Testis (tissue), 2 donors: ENCODE results near the gene PTCH2.

Experiments
- POLR2A ChIP-seq: fragments of 450-650 bp; IDR thresholded peaks from one replicate; pipeline ENCODE4 v1.6.1; 2017; ENCODE audit warnings: antibody characterized with exemption, mild to moderate bottlenecking, moderate library complexity
- TF ChIP-seq, protein P1 (sequence below), 3 experiments: fragments of 450-650 bp in 2 of 3; fragments of 200-600 bp in 1 of 3; sonication (generic) in 1 of 3; IDR thresholded peaks; one replicate each; pipeline ENCODE4 v1.5.1; 2016 to 2019; ENCODE audit warnings: antibody characterized with exemption in 3 of 3, mild to moderate bottlenecking in 2 of 3, moderate library complexity in 1 of 3

DNA sequence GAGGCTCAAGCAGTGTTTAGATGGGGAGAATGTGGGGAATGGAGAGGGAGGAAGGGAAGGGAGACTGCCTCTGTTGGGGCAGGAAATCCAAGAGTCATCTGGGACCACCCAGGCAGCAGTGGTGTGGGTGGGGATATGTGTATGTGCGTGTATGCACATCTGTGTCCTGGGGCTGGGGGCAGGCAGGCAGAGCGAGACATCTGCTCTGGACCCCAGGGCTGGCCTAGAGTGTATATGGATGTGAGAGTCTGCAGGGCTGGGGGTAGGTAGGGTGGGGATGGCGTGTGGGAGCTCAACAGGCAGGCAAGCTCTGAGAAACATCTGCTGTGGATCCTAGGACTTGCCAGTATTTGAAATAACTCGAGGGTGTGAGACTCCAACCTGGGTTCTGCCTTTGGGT is 3.5 kb downstream of the PTCH2 start:
- TF ChIP-seq, protein P1, sequence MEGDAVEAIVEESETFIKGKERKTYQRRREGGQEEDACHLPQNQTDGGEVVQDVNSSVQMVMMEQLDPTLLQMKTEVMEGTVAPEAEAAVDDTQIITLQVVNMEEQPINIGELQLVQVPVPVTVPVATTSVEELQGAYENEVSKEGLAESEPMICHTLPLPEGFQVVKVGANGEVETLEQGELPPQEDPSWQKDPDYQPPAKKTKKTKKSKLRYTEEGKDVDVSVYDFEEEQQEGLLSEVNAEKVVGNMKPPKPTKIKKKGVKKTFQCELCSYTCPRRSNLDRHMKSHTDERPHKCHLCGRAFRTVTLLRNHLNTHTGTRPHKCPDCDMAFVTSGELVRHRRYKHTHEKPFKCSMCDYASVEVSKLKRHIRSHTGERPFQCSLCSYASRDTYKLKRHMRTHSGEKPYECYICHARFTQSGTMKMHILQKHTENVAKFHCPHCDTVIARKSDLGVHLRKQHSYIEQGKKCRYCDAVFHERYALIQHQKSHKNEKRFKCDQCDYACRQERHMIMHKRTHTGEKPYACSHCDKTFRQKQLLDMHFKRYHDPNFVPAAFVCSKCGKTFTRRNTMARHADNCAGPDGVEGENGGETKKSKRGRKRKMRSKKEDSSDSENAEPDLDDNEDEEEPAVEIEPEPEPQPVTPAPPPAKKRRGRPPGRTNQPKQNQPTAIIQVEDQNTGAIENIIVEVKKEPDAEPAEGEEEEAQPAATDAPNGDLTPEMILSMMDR (IDR thresholded peaks at IDR 0.05) = no peak
- no peak for TF ChIP-seq POLR2A
